Stromal cell of bone marrow (primary cell): ENCODE measurements around the gene MEIS1.
"Not testable (repeated sequence)": the region's sequence is repeated elsewhere in the genome, so short reads cannot be mapped to it uniquely, and the experiment has no call there.

Experiments used
- DNase-seq: peaks from one replicate; pipeline ENCODE4 v3.0.0-alpha.2; 2012; ENCODE audit warnings: low read depth

MEIS1 gene

GRCh38 chr2:66467718-66468117, 32.8 kb downstream of the MEIS1 start:
- no peak for DNase-seq

GRCh38 chr2:66469214-66469902, 34.4 kb downstream of the MEIS1 start:
- DNase-seq: no peak

- no peak for DNase-seq
Measured at GRCh38 chr2:66470199-66470598, 35.3 kb downstream of the MEIS1 start.

- DNase-seq: no peak
Measured at GRCh38 chr2:66472225-66472843, 37.4 kb downstream of the MEIS1 start.

GRCh38 chr2:66477135-66477842, 42.4 kb downstream of the MEIS1 start:
- DNase-seq: no peak

GRCh38 chr2:66478299-66478698, 43.4 kb downstream of the MEIS1 start:
- no peak for DNase-seq

- DNase-seq: no peak
Measured at GRCh38 chr2:66478731-66479316, 43.9 kb downstream of the MEIS1 start.

- DNase-seq: peak; percentile 24
Measured at GRCh38 chr2:66481100-66481549, 46.2 kb downstream of the MEIS1 start.

- not testable (repeated sequence) for DNase-seq
Measured at GRCh38 chr2:66485252-66485651, 50.3 kb downstream of the MEIS1 start.

- DNase-seq: no peak
Measured at GRCh38 chr2:66488946-66489345, 54.0 kb downstream of the MEIS1 start.

- DNase-seq: no peak
Measured at GRCh38 chr2:66489436-66489835, 54.5 kb downstream of the MEIS1 start.

- DNase-seq: no peak
Measured at GRCh38 chr2:66490588-66491001, 55.7 kb downstream of the MEIS1 start.

- DNase-seq: peak; percentile 30
Measured at GRCh38 chr2:66494708-66495107, 59.8 kb downstream of the MEIS1 start.

GRCh38 chr2:66495788-66496640, 61.1 kb downstream of the MEIS1 start:
- DNase-seq: peak; percentile 73

GRCh38 chr2:66496670-66497420, 61.9 kb downstream of the MEIS1 start:
- DNase-seq: no peak

GRCh38 chr2:66497431-66498288, 62.7 kb downstream of the MEIS1 start:
- no peak for DNase-seq

- DNase-seq: no peak
Measured at GRCh38 chr2:66498289-66498975, 63.5 kb downstream of the MEIS1 start.

GRCh38 chr2:66501267-66501666, 66.3 kb downstream of the MEIS1 start:
- no peak for DNase-seq

- no peak for DNase-seq
Measured at GRCh38 chr2:66506265-66506664, 71.3 kb downstream of the MEIS1 start.
